NCI-H1930 (cell line): Measurements from ENCODE around the gene FBXL14.
"Not testable (repeated sequence)": the region's sequence is repeated elsewhere in the genome, so short reads cannot be mapped to it uniquely, and the experiment has no call there.

Experiments used
- DNase-seq, 2 experiments: peaks; one replicate each; lab custom pipeline; 2025; lab: John Stamatoyannopoulos, UW

FBXL14 gene

DNA sequence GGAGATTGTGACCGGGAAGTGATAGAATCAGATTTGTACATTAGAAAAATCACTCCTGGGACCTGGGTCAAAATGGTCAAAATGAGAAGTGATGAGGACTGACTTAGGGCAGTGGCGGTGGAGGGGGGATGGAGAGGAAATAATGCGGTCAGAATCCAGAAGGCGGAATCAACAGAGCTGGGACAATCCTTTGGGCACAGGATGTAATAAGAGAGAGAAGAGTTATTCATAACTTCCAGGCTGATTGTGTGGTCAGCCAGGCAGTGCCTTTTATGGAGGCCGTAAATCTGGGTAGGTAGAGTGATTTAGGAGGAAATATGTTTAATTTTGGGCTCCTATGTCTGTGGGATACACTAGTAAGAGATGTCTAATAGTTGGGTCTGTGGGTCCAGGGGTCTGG is 21.6 kb downstream of the FBXL14 start:
- DNase-seq: no peak

DNA sequence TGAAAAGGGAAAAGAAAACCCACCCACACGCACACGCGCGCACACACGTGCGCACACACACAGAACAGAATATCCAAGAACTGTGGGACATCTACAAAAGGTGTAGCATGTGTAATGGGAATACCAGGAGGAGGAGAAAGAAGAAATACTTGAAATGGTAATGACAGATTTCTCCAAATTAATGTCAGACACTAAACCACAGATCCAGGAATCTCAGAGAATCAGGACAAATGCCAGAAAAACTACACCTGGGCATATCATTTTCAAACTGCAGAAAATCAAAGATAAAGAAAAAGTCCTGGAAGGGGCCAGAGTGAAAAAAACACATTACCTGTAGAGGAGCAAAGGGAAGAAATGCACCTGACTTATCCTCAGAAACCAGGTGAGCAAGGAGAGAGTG is 26.5 kb downstream of the FBXL14 start:
- DNase-seq: no peak

DNA sequence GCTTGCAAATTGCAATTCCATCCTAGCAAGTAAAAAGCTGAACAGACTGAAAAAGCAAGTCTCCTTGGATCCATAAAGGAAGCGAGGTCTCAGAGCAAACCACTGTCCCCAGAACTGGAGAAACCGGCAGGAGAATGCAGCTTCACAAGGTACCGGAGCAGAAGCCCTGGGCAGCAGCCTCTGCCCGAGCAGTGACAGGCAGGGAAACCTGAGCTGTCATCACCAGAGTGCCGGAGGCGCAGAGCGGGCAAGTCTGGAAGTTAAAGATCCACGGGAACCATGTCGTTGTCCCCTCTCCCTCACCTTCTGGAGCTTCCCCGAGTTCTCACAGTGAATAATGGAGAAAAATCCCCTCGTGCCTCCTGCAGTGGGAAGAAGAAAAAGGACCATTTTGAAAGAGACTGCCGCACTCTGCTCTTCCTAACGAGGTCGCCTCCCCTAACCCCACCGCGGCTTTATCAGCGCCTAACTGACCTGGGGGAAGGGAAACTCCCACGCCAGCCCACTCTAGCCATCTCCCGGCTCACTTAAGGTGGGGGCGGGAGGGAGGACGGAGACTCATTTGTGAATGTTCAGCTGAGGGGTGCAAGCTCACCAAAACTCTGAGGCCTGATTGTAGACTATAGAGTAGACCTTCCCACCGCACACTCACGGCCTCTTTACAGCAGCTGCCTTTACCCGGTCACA is 27.8 kb downstream of the FBXL14 start:
- DNase-seq: no peak

GRCh38 chr12:1565172-1565571 is 29.2 kb downstream of the FBXL14 start:
- no peak for DNase-seq

GRCh38 chr12:1564067-1564466 is 30.3 kb downstream of the FBXL14 start:
- DNase-seq: no peak

- no peak for DNase-seq
Measured at GRCh38 chr12:1562813-1563407, 31.5 kb downstream of the FBXL14 start.

DNA sequence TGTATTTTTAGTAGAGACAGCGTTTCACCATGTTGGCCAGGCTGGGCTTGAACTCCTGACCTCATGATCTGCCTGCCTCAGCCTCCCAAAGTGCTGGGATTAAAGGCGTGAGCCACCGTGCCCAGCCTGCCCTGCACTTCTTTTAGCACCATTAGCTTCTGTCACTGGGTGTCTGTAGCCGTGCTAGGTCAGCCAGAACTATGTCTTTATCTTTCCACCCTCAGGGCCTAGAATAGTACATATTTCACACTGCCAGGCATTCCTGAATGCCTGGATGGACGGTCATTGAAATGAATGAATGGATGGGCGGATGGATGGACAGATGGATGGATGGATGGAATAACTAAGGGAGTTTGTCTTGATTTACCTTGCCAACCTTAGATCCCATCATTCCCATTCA is 33.7 kb downstream of the FBXL14 start:
- no peak for DNase-seq

DNA sequence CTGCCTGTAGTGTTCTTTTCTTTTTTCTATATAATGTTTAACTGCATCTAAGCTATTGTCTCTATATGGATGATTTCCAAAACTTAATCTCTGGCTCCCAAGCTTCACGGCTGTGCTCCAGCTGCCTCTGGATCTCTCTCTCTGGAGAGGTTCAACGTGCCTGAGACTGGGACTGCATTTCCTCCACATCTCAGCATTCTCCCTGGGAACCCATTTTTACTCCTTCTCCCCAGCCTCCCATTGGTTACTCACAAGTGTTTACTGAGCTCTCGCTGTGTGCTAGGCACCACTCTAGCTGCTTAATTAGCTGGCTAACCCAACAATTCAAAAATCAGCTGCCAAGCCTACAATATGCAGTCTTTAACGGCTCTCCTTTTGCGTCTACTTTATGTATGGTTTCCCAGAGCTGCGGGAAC is 34.7 kb downstream of the FBXL14 start:
- DNase-seq: no peak

DNA sequence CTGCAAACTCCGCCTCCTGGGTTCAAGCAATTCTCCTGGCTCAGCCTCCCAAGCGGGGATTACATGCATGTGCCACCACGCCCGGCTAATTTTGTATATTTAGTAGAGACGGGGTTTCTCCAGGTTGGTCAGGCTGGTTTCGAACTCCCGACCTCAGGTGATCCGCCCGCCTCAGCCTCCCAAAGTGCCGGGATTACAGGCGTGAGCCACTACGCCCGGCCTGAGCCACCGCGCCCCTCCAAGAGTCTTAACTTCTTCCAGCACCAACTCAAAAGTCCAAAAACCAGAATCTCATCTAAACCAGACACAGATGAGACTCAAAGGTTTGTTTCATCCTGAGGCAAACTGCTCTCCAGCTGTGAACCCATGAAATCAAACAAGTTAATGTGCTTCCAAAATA is 36.3 kb downstream of the FBXL14 start:
- not testable (repeated sequence) for DNase-seq

GRCh38 chr12:1553987-1554982 is 40.1 kb downstream of the FBXL14 start:
- no peak for DNase-seq

- no peak for DNase-seq
Measured at GRCh38 chr12:1553536-1553935, 40.8 kb downstream of the FBXL14 start.

- DNase-seq: no peak
Measured at GRCh38 chr12:1552911-1553491, 41.4 kb downstream of the FBXL14 start.

DNA sequence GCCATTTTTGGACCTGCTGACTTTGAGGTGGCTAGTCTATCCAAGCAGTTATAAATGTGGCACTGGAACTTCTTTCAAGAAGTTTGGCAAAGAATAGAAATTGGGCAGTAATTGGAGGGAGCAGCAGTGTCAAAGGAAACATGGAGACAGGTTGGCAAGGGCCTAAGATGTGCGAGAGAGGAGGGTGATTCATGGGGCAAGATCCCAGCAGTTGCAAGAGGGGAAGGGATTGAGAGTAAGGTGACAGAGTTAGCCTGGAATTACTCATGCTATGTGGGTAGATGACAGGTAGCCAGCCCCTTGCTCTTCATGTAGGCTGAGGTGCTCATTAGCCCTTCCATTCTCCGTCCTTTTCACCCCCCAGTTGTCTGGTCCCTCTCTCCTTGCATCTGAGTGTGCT is 42.2 kb downstream of the FBXL14 start:
- DNase-seq: no peak

DNA sequence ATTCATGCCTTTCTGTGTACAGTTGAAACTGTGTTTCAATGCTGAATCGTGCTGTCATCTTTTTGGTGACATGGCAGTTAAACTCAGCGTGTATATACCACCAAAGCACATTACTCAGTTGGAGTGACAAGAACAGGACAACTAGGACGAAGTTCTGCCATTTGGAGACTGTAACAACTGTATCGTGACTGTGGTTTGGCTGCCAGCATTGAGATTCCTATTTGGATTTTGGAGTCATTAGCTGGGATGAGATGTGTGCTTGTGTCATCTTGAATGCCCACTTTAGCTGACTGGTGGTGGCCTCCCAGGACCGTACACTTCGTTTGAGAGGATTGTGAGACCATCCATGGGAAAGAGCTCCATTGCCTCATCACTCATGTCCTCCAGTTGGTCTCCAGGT is 42.9 kb downstream of the FBXL14 start:
- no peak for DNase-seq

DNA sequence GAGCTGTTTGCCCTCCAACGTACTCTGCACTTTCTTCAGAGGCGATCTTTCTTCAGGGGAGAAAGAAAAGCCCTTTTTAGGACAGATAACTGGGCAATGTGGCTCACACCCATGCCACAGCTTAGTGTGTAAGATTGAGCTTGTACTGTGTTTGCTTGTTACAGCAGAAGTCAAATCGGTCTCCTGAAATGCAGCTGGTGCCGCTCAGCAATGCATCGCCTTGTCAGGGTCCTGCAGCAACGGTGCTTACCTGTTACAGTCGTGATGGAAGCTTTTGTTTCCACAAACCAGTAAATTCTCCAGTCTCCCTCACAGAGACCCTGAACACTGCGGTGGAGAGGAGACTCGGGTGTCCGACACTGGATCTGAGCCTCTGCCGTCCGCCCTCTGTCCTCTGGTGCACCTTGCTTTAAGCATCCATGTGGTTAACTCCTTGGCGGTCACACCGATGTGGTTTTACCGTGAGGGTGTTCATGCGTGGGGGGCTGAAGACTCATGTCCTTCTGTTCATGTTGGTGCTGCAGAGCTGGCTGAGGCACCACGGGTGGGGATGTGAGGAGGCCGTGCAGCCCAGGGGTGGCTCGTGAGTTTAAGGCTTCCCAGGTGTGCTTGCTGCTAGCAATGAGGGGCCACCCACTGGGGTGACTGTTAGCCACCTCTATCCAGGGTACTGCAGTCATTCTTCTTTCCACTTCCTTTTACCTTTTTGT is 47.3 kb downstream of the FBXL14 start:
- no peak for DNase-seq

DNA sequence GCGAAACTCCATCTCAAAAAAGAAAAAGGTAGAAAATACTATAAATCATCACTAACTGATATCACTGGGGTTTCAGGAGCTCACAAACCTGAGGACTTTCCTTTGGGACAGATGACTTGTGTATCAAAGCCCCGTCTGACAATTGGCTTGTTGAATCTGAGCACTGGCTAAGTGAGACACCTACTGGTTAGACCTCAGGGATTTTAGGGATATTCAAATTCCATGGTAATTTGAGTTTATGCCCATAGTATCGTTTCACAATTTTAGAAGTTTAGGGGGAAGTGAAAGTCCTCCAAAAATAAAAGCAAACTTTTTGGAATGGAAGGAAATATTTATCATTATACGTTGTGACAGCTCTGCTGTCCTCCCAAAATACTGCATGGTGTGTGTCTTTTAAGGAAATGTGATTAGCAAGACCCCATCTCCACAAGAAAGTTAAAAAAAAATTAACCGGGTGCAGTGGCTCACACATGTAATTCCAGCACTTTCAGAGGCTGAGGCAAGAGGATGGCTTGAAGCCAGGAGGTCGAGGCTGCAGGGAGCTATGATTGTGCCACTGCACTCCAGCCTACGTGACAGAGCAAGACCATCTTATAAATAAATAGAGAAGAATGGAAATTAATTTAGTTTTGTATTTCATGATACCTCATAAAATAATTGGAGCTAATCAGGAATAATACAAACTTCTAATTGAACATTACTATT is 49.2 kb downstream of the FBXL14 start:
- no peak for DNase-seq

DNA sequence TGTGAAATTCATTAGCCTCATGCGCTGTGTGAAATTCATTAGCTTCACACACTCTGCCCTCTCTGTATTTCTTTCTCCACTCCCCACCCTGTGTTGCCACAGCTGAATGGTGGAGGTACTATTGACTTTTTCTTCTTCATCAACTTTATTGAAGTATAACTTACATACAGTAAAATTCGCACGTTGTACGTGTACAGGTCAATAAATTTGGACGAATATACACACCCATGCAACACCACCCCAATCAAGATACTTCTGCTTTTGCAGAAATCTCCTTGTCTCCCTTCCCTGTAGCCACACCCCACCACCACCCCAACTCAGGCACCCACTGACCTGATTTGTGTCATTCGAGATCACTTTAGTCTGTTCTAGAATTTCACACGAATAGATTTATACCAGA is 51.8 kb downstream of the FBXL14 start:
- no peak for DNase-seq

DNA sequence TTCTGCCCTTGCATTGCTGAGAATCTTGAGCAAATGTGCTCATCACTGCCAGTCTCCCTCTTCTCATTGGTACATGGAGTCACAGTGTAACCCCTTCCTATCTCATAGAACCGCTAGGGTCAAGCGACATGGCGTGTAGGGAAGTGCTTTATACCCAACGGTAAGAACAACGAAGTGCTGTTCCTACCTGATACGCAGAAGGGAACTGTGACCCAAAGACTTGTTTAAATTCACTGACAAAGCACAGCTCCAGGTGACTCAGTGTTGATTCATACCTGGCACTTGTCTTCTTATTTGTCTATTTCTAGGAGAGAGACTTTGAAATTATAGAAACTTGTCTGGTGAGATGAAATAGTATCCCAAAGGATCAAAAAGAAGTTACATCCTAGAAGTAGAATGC is 53.7 kb downstream of the FBXL14 start:
- no peak for DNase-seq

DNA sequence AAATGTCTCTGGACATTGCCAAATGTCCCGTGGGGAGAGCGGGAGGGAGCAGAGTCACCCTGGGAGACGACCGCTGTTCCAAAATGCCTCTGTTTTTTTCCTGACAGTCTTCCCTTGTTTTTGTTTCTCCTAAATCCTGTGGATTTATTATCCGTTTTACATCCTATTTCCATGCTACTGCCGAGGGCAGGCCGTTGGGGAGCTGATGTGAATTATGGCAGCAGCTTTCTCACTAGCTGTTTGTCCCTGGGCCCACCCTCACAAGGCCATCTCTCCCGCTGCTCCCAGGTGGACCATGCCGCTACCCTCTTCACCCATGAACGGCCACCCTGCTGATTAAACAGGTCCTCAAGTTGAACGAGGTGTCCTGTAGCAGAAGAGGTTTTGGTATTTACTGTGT is 55.2 kb downstream of the FBXL14 start:
- no peak for DNase-seq

DNA sequence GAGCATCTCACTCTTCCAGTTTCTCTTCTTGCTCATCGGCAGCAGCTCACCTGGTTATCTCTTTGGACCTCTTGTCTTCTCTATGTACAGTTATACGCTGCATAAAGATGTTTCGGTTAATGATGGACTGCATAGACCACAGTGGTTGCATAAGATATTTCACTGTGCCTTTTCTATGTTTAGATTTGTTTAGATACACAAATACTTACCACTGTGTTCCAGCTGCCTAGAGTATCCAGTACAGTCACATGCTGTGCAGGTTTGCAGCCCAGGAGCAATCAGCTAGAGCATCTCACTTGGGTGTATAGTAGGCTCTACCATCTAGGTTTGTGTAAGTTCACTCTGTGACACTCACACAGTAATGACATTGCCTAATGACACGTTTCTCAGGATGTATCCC is 57.6 kb downstream of the FBXL14 start:
- no peak for DNase-seq

- DNase-seq: no peak
Measured at GRCh38 chr12:1534748-1535147, 59.6 kb downstream of the FBXL14 start.
